ENCODE data around the gene PRR12. TPM values are rescaled to one million over a fixed set of nuclear protein-coding genes. Genes with fewer than 3 reads are reported as not detected.

Gene PRR12
- total and polyA plus RNA-seq, 2 experiments from 2014 or later, result 5.1 to 24.7 TPM

DNA sequence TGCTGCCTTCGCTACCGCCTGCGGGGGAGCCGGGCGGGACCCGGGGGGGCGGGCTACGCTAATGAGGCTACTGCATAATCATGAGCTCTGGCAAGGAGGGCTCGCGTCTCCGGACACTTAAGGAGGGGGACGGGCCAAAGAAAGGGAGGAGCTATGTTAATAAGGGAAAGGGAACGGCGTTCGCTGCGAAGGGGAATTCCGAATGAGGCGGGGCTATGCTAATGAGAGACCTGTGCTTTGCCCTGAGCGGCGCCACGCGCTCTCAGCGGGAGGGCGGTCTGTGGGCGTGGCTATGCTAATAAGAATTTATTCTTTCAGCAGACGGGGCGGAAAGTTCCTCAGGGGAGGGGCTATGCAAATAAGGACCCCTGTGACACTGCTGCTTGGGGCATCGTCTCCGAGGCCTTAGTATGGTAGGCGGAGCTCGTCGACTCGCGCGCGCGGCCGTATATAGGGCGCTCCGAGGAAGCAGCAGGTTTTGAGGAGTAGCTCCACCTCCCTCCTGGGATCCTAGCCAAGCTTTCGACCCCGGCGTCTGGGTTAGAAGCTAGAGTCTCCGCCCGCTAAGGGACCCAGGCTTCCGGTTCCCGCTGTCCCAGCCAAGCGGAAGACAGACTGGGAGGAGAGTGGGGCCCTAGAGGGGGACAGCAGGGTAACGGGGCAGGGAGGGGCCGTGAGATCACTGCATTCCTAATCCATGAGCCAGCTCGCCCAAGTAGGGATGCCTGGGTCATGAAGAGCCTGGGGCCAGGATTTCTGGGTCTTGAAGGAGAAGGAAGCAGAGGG, 49.3 kb downstream of the PRR12 start, which contains the start of gene RRAS:
RRAS (minus strand) TSS at position 31 of the 786 bp plus-strand sequence. CDS start 45 bp downstream, outside the sequence.
- DNase-seq (ENCODE audit: low read depth in 1 of 2, low spot score in 1 of 2), result peak; percentile 100
- peak within 1 kb of the TSS; percentile 100 for H3K27ac ChIP-seq
- H3K27me3 ChIP-seq, result no peaks in the 10 kb centered on the region
- peak within 1 kb of the TSS; percentile 61 for H3K4me3 ChIP-seq
- H3K9me3 ChIP-seq (ENCODE audit: low read depth), result no peaks in the 10 kb centered on the region
- H3K36me3 ChIP-seq, result no peaks in the 10 kb centered on the region
- TF ChIP-seq CTCF (IDR thresholded peaks at IDR 0.05; ENCODE audit: low read depth, low read length), result no peak
- H3K4me1 ChIP-seq (ENCODE audit: low read depth), result peaks cover 29% of the 10 kb centered on the region

DNA sequence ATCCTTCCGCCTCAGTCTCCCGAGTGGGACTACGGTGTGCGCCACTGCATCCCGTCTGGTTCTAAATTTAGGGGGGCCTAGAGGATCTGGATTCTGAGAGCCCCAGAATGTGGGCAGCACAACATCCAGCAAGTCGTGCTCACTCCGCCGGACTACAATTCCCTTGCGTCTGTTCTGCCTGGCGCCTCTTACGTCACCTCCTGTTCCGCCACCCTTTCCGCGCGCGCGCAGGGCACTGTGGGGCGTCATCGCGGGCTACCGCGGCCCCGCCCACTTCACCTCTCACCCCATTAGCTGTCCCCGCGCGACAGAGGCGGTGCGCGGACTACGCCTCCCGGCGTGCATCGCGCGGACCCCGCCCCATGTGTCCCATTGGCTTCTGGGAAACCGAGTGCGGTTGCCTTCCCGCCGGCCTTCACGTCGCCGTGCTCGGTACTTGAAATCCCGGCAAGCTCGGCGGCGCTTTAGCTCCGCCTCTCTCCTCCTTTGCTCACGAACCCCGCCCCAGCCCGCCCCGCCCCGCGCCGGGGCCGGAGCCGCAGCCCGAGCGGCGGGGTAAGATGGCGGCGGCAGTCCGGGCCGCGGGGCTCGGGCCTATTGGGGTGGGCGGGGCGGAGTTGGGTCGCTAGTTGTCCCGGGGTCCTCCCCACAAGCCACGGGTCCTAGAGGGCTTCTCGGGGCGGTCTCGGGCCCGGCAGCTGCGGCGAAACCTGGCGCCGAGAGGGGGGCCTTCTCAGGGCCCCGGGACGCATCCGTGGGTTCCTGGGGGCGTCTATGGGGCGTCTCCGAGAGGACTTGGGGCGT, 50.9 kb downstream of the PRR12 start, which contains the start of gene SCAF1:
SCAF1 (plus strand) TSS at position 522 of the 804 bp plus-strand sequence. CDS start 2,818 bp downstream, outside the sequence.
- peaks cover 29% of the 10 kb centered on the region for H3K4me1 ChIP-seq (ENCODE audit: low read depth)
- TF ChIP-seq CTCF (IDR thresholded peaks at IDR 0.05; ENCODE audit: low read depth, low read length), result no peak
- peak; percentile 100 for DNase-seq (ENCODE audit: low read depth in 1 of 2, low spot score in 1 of 2)
- peaks cover 6% of the 10 kb centered on the region for H3K36me3 ChIP-seq
- peak within 1 kb of the TSS; percentile 86 for H3K4me3 ChIP-seq
- no peaks in the 10 kb centered on the region for H3K27me3 ChIP-seq
- no peaks in the 10 kb centered on the region for H3K9me3 ChIP-seq (ENCODE audit: low read depth)
- peak within 1 kb of the TSS; percentile 100 for H3K27ac ChIP-seq

DNA sequence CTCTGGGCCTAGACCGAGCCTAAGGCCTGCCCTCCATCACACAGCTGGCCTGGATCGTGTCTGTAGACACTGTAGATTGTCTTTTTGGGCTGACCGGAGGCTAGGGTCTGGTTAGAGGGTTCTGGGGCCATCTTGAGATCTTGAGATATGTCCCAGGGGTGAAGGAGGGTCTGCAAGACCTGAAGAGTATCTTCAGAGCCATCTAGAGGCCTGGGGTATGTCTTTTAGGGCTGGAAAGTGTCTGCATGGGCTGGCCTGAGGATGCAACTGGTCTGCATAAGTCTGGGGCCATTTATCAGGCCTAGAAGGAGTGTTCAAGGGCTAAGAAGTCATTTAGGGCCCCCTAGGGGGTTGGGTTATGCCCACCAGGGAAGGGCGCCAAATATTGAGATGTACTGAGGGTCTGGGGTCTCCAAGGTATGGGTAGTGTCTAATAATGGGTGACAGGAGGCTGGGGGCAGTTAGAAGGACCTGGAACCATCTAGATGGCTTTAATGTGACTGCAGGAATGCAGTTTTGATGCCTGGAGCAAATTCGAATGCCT, 51.6 kb downstream of the PRR12 start:
- peaks cover 29% of the 10 kb centered on the region for H3K4me1 ChIP-seq (ENCODE audit: low read depth)
- no peaks in the 10 kb centered on the region for H3K27me3 ChIP-seq
- H3K4me3 ChIP-seq, result peak overlapping the region; percentile 86
- DNase-seq (ENCODE audit: low read depth in 1 of 2, low spot score in 1 of 2), result no peak
- H3K36me3 ChIP-seq, result peaks cover 12% of the 10 kb centered on the region
- TF ChIP-seq CTCF (IDR thresholded peaks at IDR 0.05; ENCODE audit: low read depth, low read length), result no peak
- no peaks in the 10 kb centered on the region for H3K9me3 ChIP-seq (ENCODE audit: low read depth)
- H3K27ac ChIP-seq, result peak overlapping the region; percentile 97

- peak overlapping the region; percentile 97 for H3K27ac ChIP-seq
- no peak for DNase-seq (ENCODE audit: low read depth in 1 of 2, low spot score in 1 of 2)
- peaks cover 21% of the 10 kb centered on the region for H3K4me1 ChIP-seq (ENCODE audit: low read depth)
- peaks cover 14% of the 10 kb centered on the region for H3K36me3 ChIP-seq
- no peak for TF ChIP-seq CTCF (IDR thresholded peaks at IDR 0.05; ENCODE audit: low read depth, low read length)
- H3K9me3 ChIP-seq (ENCODE audit: low read depth), result no peaks in the 10 kb centered on the region
- H3K4me3 ChIP-seq, result no peak overlapping the region
- no peaks in the 10 kb centered on the region for H3K27me3 ChIP-seq
Observed at GRCh38 chr19:49643466-49643865, 52.5 kb downstream of the PRR12 start.

GRCh38 chr19:49645592-49645991, 54.6 kb downstream of the PRR12 start:
- no peaks in the 10 kb centered on the region for H3K9me3 ChIP-seq (ENCODE audit: low read depth)
- H3K4me1 ChIP-seq (ENCODE audit: low read depth), result peaks cover 17% of the 10 kb centered on the region
- DNase-seq (ENCODE audit: low read depth in 1 of 2, low spot score in 1 of 2), result no peak
- no peak overlapping the region for H3K27ac ChIP-seq
- H3K4me3 ChIP-seq, result no peak overlapping the region
- H3K27me3 ChIP-seq, result no peaks in the 10 kb centered on the region
- peaks cover 24% of the 10 kb centered on the region for H3K36me3 ChIP-seq
- no peak for TF ChIP-seq CTCF (IDR thresholded peaks at IDR 0.05; ENCODE audit: low read depth, low read length)

All from cardiac muscle cell (in vitro differentiated cells and primary cell).